ENCODE results near the gene C9orf50. TPM values are rescaled to one million over a fixed set of nuclear protein-coding genes. Genes with fewer than 3 reads are reported as not detected.

C9orf50 gene
- total RNA-seq, 1 experiment from 2014 or later: not detected

DNA sequence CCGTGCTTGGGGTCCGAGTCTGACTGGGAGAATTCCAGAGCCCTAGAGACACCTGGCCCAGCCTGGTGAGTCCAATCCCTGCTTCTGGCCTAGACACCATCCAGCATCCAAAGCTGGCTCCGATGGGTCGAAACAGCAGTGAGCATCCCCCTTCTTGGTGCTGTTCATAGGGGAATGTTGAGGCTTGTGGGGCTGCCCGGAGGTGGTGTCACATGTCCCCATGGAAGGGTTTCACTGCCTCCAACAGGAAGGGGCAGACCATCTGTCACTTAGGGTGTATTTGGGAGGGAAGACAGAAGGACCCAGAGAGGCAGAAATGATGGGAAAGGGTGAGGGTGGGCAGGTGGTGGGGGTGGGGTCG is 13.9 kb downstream of the C9orf50 start:
- H3K4me1 Mint-ChIP-seq: peaks cover 32 to 45% of the 10 kb centered on the region in 2 experiments
- no CpG with 5 or more reads among the region's 6 CpGs for WGBS (ENCODE audit: extremely low coverage, insufficient read length, low lambda C conversion rate)

More for the DNA sequence above, 13.9 kb downstream of the C9orf50 start:
- Mint-ChIP-seq H3K27me3 (ENCODE audit: low read depth) (peaks cover 18% of the 10 kb centered on the region), H3K27ac (no peak overlapping the region), H3K4me3 (no peak overlapping the region), H3K9me3 (no peaks in the 10 kb centered on the region; a peak in 1 of 5 replicates), H3K36me3 (ENCODE audit: insufficient read depth in 1 of 3, low read depth in 3 of 3) (no peaks in the 10 kb centered on the region)
- Histone ChIP-seq H4K5ac (ENCODE audit: insufficient read length, low read depth, low read length) (no peak overlapping the region), H3K27ac (ENCODE audit: insufficient read length, low read depth, low read length) (no peak overlapping the region), H3K23ac (ENCODE audit: insufficient read length, low read depth, low read length) (no peak overlapping the region), H3K27me3 (ENCODE audit: insufficient read depth, low read length) (no peaks in the 10 kb centered on the region), H3K9me3 (ENCODE audit: control insufficient read depth, low read depth, low read length) (no peaks in the 10 kb centered on the region), H3K23me2 (ENCODE audit: insufficient read length, low read depth, low read length, poor library complexity, severe bottlenecking) (peaks cover 5% of the 10 kb centered on the region), H2AFZ (ENCODE audit: low read length) (no peak overlapping the region), H4K20me1 (ENCODE audit: control insufficient read depth, insufficient read depth, insufficient read length) (no peaks in the 10 kb centered on the region), H3K4me2 (ENCODE audit: insufficient read depth, insufficient read length, low read length) (no peak overlapping the region), H2AK5ac (ENCODE audit: insufficient read length, low read length) (no peak overlapping the region), H3K18ac (ENCODE audit: insufficient read length, low read depth, low read length) (no peak overlapping the region), H3K56ac (ENCODE audit: insufficient read length, low read depth, low read length) (no peak overlapping the region), H4K91ac (ENCODE audit: insufficient read length, low read depth, low read length) (no peak overlapping the region), H3K9ac (ENCODE audit: extremely low read depth, insufficient read length, low read length) (no peak overlapping the region), H2BK12ac (ENCODE audit: insufficient read length, low read depth, low read length) (no peak overlapping the region), H3K79me1 (ENCODE audit: insufficient read depth, low read depth, low read length, poor library complexity, severe bottlenecking) (no peaks in the 10 kb centered on the region), H3K79me2 (ENCODE audit: insufficient read depth, low read length) (no peaks in the 10 kb centered on the region), H3K14ac (ENCODE audit: insufficient read depth, low read length) (no peak overlapping the region; the same call in 1 of the 2 replicates), H2BK120ac (ENCODE audit: low read depth, low read length, poor library complexity, severe bottlenecking) (no peak overlapping the region), H2BK20ac (ENCODE audit: low read depth, low read length, poor library complexity, severe bottlenecking) (no peak overlapping the region), H3K4me1 (ENCODE audit: insufficient read depth, low read length) (peaks cover 5% of the 10 kb centered on the region; the same call in 1 of the 2 replicates), H2BK15ac (ENCODE audit: low read depth, low read length) (no peak overlapping the region), H2BK5ac (ENCODE audit: insufficient read length, low read length) (no peak overlapping the region), H3K4ac (ENCODE audit: low read depth, low read length) (no peak overlapping the region), H3T11ph (ENCODE audit: low read length) (no peak overlapping the region), H4K8ac (replicated peaks; ENCODE audit: insufficient read length, low read depth, low read length) (no peak overlapping the region)
- TF ChIP-seq CTCF (conservative IDR thresholded peaks at IDR 0.05): no peak
- no peak for DNase-seq

Data from H9 (cell line).